Activated naive CD4-positive, alpha-beta T cell treated with anti-CD3 and anti-CD28 coated beads for 36 hours (primary cell): Measurements from ENCODE around the gene ARMC2. TPM values are rescaled to one million over a fixed set of nuclear protein-coding genes. Genes with fewer than 3 reads are reported as not detected.

Experiments used
- CTCF ChIA-PET: fragments of 350-600 bp; sonication (Branson Sonifier 250); formaldehyde crosslinking; loops from one replicate; lab custom pipeline; 2021; ENCODE audit warnings: antibody characterized with exemption; lab: Charles Lee
- DNase-seq: peaks from one replicate; pipeline ENCODE4 v3.0.0-alpha.2; 2020
- H3K27ac Mint-ChIP-seq: one replicate; pipeline ENCODE4 v1.8.0; 2021; ENCODE audit warnings: mild to moderate bottlenecking, mixed read lengths
- H3K27me3 Mint-ChIP-seq: one replicate; pipeline ENCODE4 v1.8.0; 2021; ENCODE audit warnings: low read depth, mixed read lengths
- H3K36me3 Mint-ChIP-seq: one replicate; pipeline ENCODE4 v1.8.0; 2021; ENCODE audit warnings: low read depth, mixed read lengths
- H3K4me1 Mint-ChIP-seq: one replicate; pipeline ENCODE4 v1.8.0; 2021; ENCODE audit warnings: low read depth, mixed read lengths
- H3K4me3 Mint-ChIP-seq: one replicate; pipeline ENCODE4 v1.8.0; 2021; ENCODE audit warnings: mild to moderate bottlenecking, moderate library complexity, mixed read lengths
- H3K9me3 Mint-ChIP-seq: one replicate; pipeline ENCODE4 v1.8.0; 2021; ENCODE audit warnings: mixed read lengths
- intact Hi-C: fragments of 100-400 bp; cut with micrococcal nuclease; formaldehyde crosslinking; loops from one replicate; pipeline ENCODE4 v1.15.1; 2023
- total RNA-seq, 2 experiments: library from RNA; stranded (reverse); gene quantifications; one replicate each; pipeline ENCODE4 v1.2.3, GENCODE V29; 2021

Gene ARMC2
- 1 to 10 TPM; 3.6 to 3.9 TPM for total RNA-seq

- Mint-ChIP-seq H3K27me3 (no peaks in the 10 kb centered on the region), H3K27ac (peak within 1 kb of the TSS; percentile 28), H3K4me3 (peak within 1 kb of the TSS; percentile 82), H3K4me1 (peaks cover 20% of the 10 kb centered on the region), H3K9me3 (no peaks in the 10 kb centered on the region), H3K36me3 (no peaks in the 10 kb centered on the region)
- CTCF ChIA-PET = interaction anchor here (0.5 to 2.9 kb wide), 7 partner anchors 8 to 307 kb away, joined by 3 to 14 read pairs (median 4); no protein-coding TSS in a partner anchor
- intact Hi-C loops = loop anchor here (1.0 to 2.0 kb wide), 3 partner anchors 27 to 247 kb away; partner anchors contain the start of gene CEP57L1
- DNase-seq = peak; percentile 87
Observed at GRCh38 chr6:108848116-108848868, at the start of gene ARMC2. Gene ARMC2, plus strand, starts transcription at chr6:108848422. Its CDS starts 5,846 bp downstream, at chr6:108854268.

- Mint-ChIP-seq H3K4me1 (peaks cover 18% of the 10 kb centered on the region), H3K9me3 (no peaks in the 10 kb centered on the region), H3K36me3 (no peaks in the 10 kb centered on the region), H3K4me3 (peak overlapping the region; percentile 43), H3K27me3 (no peaks in the 10 kb centered on the region), H3K27ac (no peak overlapping the region)
- CTCF ChIA-PET = interaction anchor here (0.6 to 2.1 kb wide), 3 partner anchors 37 to 274 kb away, joined by 3 to 7 read pairs (median 6); no protein-coding TSS in a partner anchor
- intact Hi-C loops = loop anchor here (5.0 kb wide), 2 partner anchors 38 to 273 kb away; no protein-coding TSS in a partner anchor
- peak; percentile 73 for DNase-seq
Observed at GRCh38 chr6:108798670-108799353, 49.4 kb upstream of the ARMC2 start.

GRCh38 chr6:108799354-108799717, 48.9 kb upstream of the ARMC2 start:
- intact Hi-C loops = loop anchor here (5.0 kb wide), 2 partner anchors 38 to 273 kb away; no protein-coding TSS in a partner anchor
- peaks cover 18% of the 10 kb centered on the region for H3K4me1 Mint-ChIP-seq
- no peak overlapping the region for H3K27ac Mint-ChIP-seq
- no peaks in the 10 kb centered on the region for H3K9me3 Mint-ChIP-seq
- H3K27me3 Mint-ChIP-seq = no peaks in the 10 kb centered on the region
- no peaks in the 10 kb centered on the region for H3K36me3 Mint-ChIP-seq
- CTCF ChIA-PET = interaction anchor here (2.1 kb wide), 1 partner anchor 257 kb away, joined by 6 read pairs; no protein-coding TSS in a partner anchor
- H3K4me3 Mint-ChIP-seq = no peak overlapping the region
- no peak for DNase-seq

GRCh38 chr6:108799791-108800190, 48.4 kb upstream of the ARMC2 start:
- no peak for DNase-seq
- Mint-ChIP-seq H3K27ac (no peak overlapping the region), H3K4me1 (peaks cover 18% of the 10 kb centered on the region), H3K4me3 (no peak overlapping the region), H3K27me3 (no peaks in the 10 kb centered on the region), H3K36me3 (no peaks in the 10 kb centered on the region), H3K9me3 (no peaks in the 10 kb centered on the region)
- intact Hi-C loops = loop anchor here (5.0 kb wide), 2 partner anchors 38 to 273 kb away; no protein-coding TSS in a partner anchor
- CTCF ChIA-PET = no interaction called here

GRCh38 chr6:108800427-108800864, 47.8 kb upstream of the ARMC2 start:
- no peaks in the 10 kb centered on the region for H3K27me3 Mint-ChIP-seq
- no peak overlapping the region for H3K4me3 Mint-ChIP-seq
- no peak overlapping the region for H3K27ac Mint-ChIP-seq
- CTCF ChIA-PET = interaction anchor here (0.7 kb wide), 1 partner anchor 259 kb away, joined by 3 read pairs; no protein-coding TSS in a partner anchor
- no peak for DNase-seq
- no peaks in the 10 kb centered on the region for H3K36me3 Mint-ChIP-seq
- no peaks in the 10 kb centered on the region for H3K9me3 Mint-ChIP-seq
- intact Hi-C loops = no loop called here
- peaks cover 18% of the 10 kb centered on the region for H3K4me1 Mint-ChIP-seq

- no peaks in the 10 kb centered on the region for H3K36me3 Mint-ChIP-seq
- intact Hi-C loops = no loop called here
- CTCF ChIA-PET = interaction anchor here (0.7 to 1.4 kb wide), 2 partner anchors 35 to 260 kb away, joined by 3 to 5 read pairs; no protein-coding TSS in a partner anchor
- H3K27me3 Mint-ChIP-seq = no peaks in the 10 kb centered on the region
- H3K27ac Mint-ChIP-seq = no peak overlapping the region
- no peak for DNase-seq
- H3K9me3 Mint-ChIP-seq = no peaks in the 10 kb centered on the region
- H3K4me3 Mint-ChIP-seq = no peak overlapping the region
- H3K4me1 Mint-ChIP-seq = peaks cover 18% of the 10 kb centered on the region
Observed at GRCh38 chr6:108801366-108801765, 46.9 kb upstream of the ARMC2 start.

- intact Hi-C loops = no loop called here
- H3K4me1 Mint-ChIP-seq = peaks cover 6% of the 10 kb centered on the region
- CTCF ChIA-PET = no interaction called here
- no peak for DNase-seq
- no peak overlapping the region for H3K27ac Mint-ChIP-seq
- no peaks in the 10 kb centered on the region for H3K27me3 Mint-ChIP-seq
- H3K9me3 Mint-ChIP-seq = no peaks in the 10 kb centered on the region
- no peak overlapping the region for H3K4me3 Mint-ChIP-seq
- H3K36me3 Mint-ChIP-seq = no peaks in the 10 kb centered on the region
Observed at GRCh38 chr6:108803982-108804490, 44.2 kb upstream of the ARMC2 start.

GRCh38 chr6:108804956-108805355, 43.3 kb upstream of the ARMC2 start:
- no peaks in the 10 kb centered on the region for H3K36me3 Mint-ChIP-seq
- H3K27me3 Mint-ChIP-seq = no peaks in the 10 kb centered on the region
- H3K9me3 Mint-ChIP-seq = no peaks in the 10 kb centered on the region
- H3K27ac Mint-ChIP-seq = no peak overlapping the region
- DNase-seq = no peak
- CTCF ChIA-PET = interaction anchor here (0.6 kb wide), 1 partner anchor 31 kb away, joined by 3 read pairs; no protein-coding TSS in a partner anchor
- intact Hi-C loops = no loop called here
- H3K4me3 Mint-ChIP-seq = no peak overlapping the region
- H3K4me1 Mint-ChIP-seq = peaks cover 2% of the 10 kb centered on the region

GRCh38 chr6:108805611-108806167, 42.5 kb upstream of the ARMC2 start:
- H3K27ac Mint-ChIP-seq = no peak overlapping the region
- CTCF ChIA-PET = interaction anchor here (0.9 kb wide), 1 partner anchor 242 kb away, joined by 3 read pairs; no protein-coding TSS in a partner anchor
- H3K9me3 Mint-ChIP-seq = no peaks in the 10 kb centered on the region
- H3K4me3 Mint-ChIP-seq = no peak overlapping the region
- H3K36me3 Mint-ChIP-seq = no peaks in the 10 kb centered on the region
- intact Hi-C loops = no loop called here
- H3K4me1 Mint-ChIP-seq = peaks cover 2% of the 10 kb centered on the region
- no peaks in the 10 kb centered on the region for H3K27me3 Mint-ChIP-seq
- DNase-seq = no peak

GRCh38 chr6:108806171-108806570, 42.1 kb upstream of the ARMC2 start:
- no peak overlapping the region for H3K4me3 Mint-ChIP-seq
- CTCF ChIA-PET = interaction anchor here (0.9 kb wide), 1 partner anchor 242 kb away, joined by 3 read pairs; no protein-coding TSS in a partner anchor
- H3K27ac Mint-ChIP-seq = no peak overlapping the region
- H3K27me3 Mint-ChIP-seq = no peaks in the 10 kb centered on the region
- H3K4me1 Mint-ChIP-seq = peaks cover 1% of the 10 kb centered on the region
- intact Hi-C loops = no loop called here
- H3K36me3 Mint-ChIP-seq = no peaks in the 10 kb centered on the region
- no peaks in the 10 kb centered on the region for H3K9me3 Mint-ChIP-seq
- DNase-seq = no peak

- Mint-ChIP-seq H3K4me3 (no peak overlapping the region), H3K9me3 (no peaks in the 10 kb centered on the region), H3K27ac (no peak overlapping the region), H3K4me1 (no peaks in the 10 kb centered on the region), H3K27me3 (no peaks in the 10 kb centered on the region), H3K36me3 (no peaks in the 10 kb centered on the region)
- intact Hi-C loops = no loop called here
- DNase-seq = no peak
- CTCF ChIA-PET = interaction anchor here (0.6 to 0.9 kb wide), 3 partner anchors 86 to 243 kb away, joined by 3 read pairs; no protein-coding TSS in a partner anchor
Observed at GRCh38 chr6:108806665-108807064, 41.6 kb upstream of the ARMC2 start.

- H3K27me3 Mint-ChIP-seq = no peaks in the 10 kb centered on the region
- no peaks in the 10 kb centered on the region for H3K36me3 Mint-ChIP-seq
- H3K4me3 Mint-ChIP-seq = no peak overlapping the region
- CTCF ChIA-PET = no interaction called here
- no peaks in the 10 kb centered on the region for H3K4me1 Mint-ChIP-seq
- intact Hi-C loops = no loop called here
- H3K9me3 Mint-ChIP-seq = no peaks in the 10 kb centered on the region
- no peak for DNase-seq
- H3K27ac Mint-ChIP-seq = no peak overlapping the region
Observed at GRCh38 chr6:108807928-108808327, 40.3 kb upstream of the ARMC2 start.
